Thoracic aorta (tissue), 2 donors: ENCODE data around the gene LGALS3BP. TPM values are rescaled to one million over a fixed set of nuclear protein-coding genes. Genes with fewer than 3 reads are reported as not detected.

Experiments used
- ATAC-seq: fragments of 150-250 bp; one replicate; pipeline ENCODE4 v1.8.0; 2017; ENCODE audit warnings: low read depth; ENCODE audit not compliant: insufficient number of reproducible peaks, low FRiP score
- DNase-seq: peaks from one replicate; pipeline ENCODE4 v3.0.0-alpha.2; 2020; ENCODE audit warnings: low spot score
- H3K27ac ChIP-seq, 2 donors: fragments of 200-600 bp; sonication (generic); 1 replicate in 1 of 2; 2 replicates in 1 of 2; pipeline ENCODE4 v1.5.1; 2016; ENCODE audit warnings: mild to moderate bottlenecking in 2 of 2, moderate library complexity in 2 of 2
- H3K27me3 ChIP-seq: fragments of 200-600 bp; sonication (generic); replicated peaks from 2 replicates; pipeline ENCODE4 v1.6.0; 2016; ENCODE audit warnings: mild to moderate bottlenecking; ENCODE audit not compliant: insufficient read depth
- H3K36me3 ChIP-seq: fragments of 200-600 bp; sonication (generic); one replicate; pipeline ENCODE4 v1.5.1; 2016
- H3K4me1 ChIP-seq, 2 donors: fragments of 200-600 bp; sonication (generic); 1 replicate in 1 of 2; 2 replicates in 1 of 2; pipeline versions ENCODE4 v1.5.1 to v1.6.0; 2016; ENCODE audit warnings: low read depth in 2 of 2, mild to moderate bottlenecking in 1 of 2; ENCODE audit not compliant: control insufficient read depth in 1 of 2
- H3K4me3 ChIP-seq: fragments of 200-600 bp; sonication (generic); 2 replicates; pipeline ENCODE4 v1.5.1; 2016; ENCODE audit warnings: mild to moderate bottlenecking
- H3K9me3 ChIP-seq: fragments of 200-600 bp; sonication (generic); 2 replicates; pipeline ENCODE4 v1.5.1; 2016
- CTCF ChIP-seq: fragments of 200-600 bp; sonication (generic); IDR thresholded peaks from one replicate; pipeline ENCODE4 v1.5.1; 2019; ENCODE audit warnings: antibody characterized with exemption
- total RNA-seq, 2 donors: library from RNA; depleted of rRNA; stranded (reverse); fragments of >200 nt; gene quantifications; one replicate each; pipeline versions ENCODE4 v1.1.0 to v1.2.3, GENCODE V29; 2016

Gene LGALS3BP
- total RNA-seq, 2 donors from 2014 or later, result 205 to 308 TPM

- Histone ChIP-seq H3K4me3 (no peak overlapping the region), H3K27ac (no peak overlapping the region), H3K9me3 (no peaks in the 10 kb centered on the region), H3K27me3 (no peaks in the 10 kb centered on the region), H3K4me1 (peaks cover 26 to 32% of the 10 kb centered on the region in 2 donors), H3K36me3 (no peaks in the 10 kb centered on the region)
- ATAC-seq, result no peak
- no peak for TF ChIP-seq CTCF
- DNase-seq, result no peak
Observed at GRCh38 chr17:79006794-79007503, 27.2 kb upstream of the LGALS3BP start.

GRCh38 chr17:79006046-79006445 is 26.3 kb upstream of the LGALS3BP start:
- Histone ChIP-seq H3K4me1 (peaks cover 26 to 32% of the 10 kb centered on the region in 2 donors), H3K9me3 (no peaks in the 10 kb centered on the region), H3K27me3 (no peaks in the 10 kb centered on the region), H3K36me3 (no peaks in the 10 kb centered on the region), H3K27ac (no peak overlapping the region), H3K4me3 (no peak overlapping the region)
- no peak for TF ChIP-seq CTCF
- DNase-seq (no peak), ATAC-seq (no peak)

- TF ChIP-seq CTCF, result no peak
- H3K4me3 ChIP-seq, result no peak overlapping the region
- ATAC-seq (no peak), DNase-seq (no peak)
- H3K27me3 ChIP-seq, result no peaks in the 10 kb centered on the region
- no peaks in the 10 kb centered on the region for H3K9me3 ChIP-seq
- H3K27ac ChIP-seq, result no peak overlapping the region
- no peaks in the 10 kb centered on the region for H3K36me3 ChIP-seq
- peaks cover 24 to 30% of the 10 kb centered on the region in 2 donors for H3K4me1 ChIP-seq
Observed at GRCh38 chr17:79005063-79005861, 25.5 kb upstream of the LGALS3BP start.

- ATAC-seq (no peak), DNase-seq (no peak)
- no peaks in the 10 kb centered on the region for H3K9me3 ChIP-seq
- no peaks in the 10 kb centered on the region for H3K36me3 ChIP-seq
- no peak for TF ChIP-seq CTCF
- no peak overlapping the region for H3K27ac ChIP-seq
- H3K27me3 ChIP-seq, result no peaks in the 10 kb centered on the region
- H3K4me3 ChIP-seq, result no peak overlapping the region
- peaks cover 24 to 30% of the 10 kb centered on the region in 2 donors for H3K4me1 ChIP-seq
Observed at GRCh38 chr17:79003661-79004411, 24.1 kb upstream of the LGALS3BP start.
